Measurements from ENCODE around the gene NEGR1. TPM values are rescaled to one million over a fixed set of nuclear protein-coding genes. Genes with fewer than 3 reads are reported as not detected.
"Not testable (repeated sequence)": the region's sequence is repeated elsewhere in the genome, so short reads cannot be mapped to it uniquely, and the experiment has no call there.

Gene NEGR1
- total RNA-seq, 1 experiment from 2014 or later = 2.9 TPM

DNA sequence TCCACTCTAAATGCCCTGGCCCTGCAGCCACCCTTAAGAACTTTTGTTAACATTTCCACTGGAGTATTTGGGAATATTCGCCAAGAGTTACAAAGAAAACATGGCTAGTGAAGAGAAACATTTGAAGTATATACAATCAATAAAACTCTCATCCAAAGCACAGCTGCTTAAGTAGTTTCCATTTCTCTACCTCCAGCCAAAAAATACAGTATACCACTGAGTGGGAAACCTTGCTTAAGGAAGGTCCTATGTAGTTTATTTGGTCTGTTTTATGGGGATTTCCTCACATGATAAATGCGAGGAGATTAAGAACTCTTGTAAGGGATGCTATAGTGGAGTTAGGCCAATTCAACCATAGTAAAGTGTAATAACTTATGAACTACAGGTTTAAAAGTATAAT lies 382.5 kb downstream of the NEGR1 start:
- TF ChIP-seq ZNF416 (CRISPR knock-in tag; IDR thresholded peaks at IDR 0.05) = no peak
- no peak for TF ChIP-seq MYBL2 (CRISPR knock-in tag; IDR thresholded peaks at IDR 0.05)
- no peak for TF ChIP-seq ESRRA (CRISPR knock-in tag; IDR thresholded peaks at IDR 0.05; ENCODE audit: borderline replicate concordance)
- TF ChIP-seq EMX1 (CRISPR knock-in tag; IDR thresholded peaks at IDR 0.05) = no peak
- TF ChIP-seq, protein P1, sequence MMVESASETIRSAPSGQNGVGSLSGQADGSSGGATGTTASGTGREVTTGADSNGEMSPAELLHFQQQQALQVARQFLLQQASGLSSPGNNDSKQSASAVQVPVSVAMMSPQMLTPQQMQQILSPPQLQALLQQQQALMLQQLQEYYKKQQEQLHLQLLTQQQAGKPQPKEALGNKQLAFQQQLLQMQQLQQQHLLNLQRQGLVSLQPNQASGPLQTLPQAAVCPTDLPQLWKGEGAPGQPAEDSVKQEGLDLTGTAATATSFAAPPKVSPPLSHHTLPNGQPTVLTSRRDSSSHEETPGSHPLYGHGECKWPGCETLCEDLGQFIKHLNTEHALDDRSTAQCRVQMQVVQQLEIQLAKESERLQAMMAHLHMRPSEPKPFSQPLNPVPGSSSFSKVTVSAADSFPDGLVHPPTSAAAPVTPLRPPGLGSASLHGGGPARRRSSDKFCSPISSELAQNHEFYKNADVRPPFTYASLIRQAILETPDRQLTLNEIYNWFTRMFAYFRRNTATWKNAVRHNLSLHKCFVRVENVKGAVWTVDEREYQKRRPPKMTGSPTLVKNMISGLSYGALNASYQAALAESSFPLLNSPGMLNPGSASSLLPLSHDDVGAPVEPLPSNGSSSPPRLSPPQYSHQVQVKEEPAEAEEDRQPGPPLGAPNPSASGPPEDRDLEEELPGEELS (CRISPR knock-in tag; IDR thresholded peaks at IDR 0.05) = no peak
- TF ChIP-seq, protein P2, sequence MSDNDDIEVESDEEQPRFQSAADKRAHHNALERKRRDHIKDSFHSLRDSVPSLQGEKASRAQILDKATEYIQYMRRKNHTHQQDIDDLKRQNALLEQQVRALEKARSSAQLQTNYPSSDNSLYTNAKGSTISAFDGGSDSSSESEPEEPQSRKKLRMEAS (CRISPR knock-in tag; IDR thresholded peaks at IDR 0.05) = no peak
- TF ChIP-seq SMAD3 (CRISPR knock-in tag; IDR thresholded peaks at IDR 0.05; ENCODE audit: borderline replicate concordance) = no peak
- TF ChIP-seq, protein P3, sequence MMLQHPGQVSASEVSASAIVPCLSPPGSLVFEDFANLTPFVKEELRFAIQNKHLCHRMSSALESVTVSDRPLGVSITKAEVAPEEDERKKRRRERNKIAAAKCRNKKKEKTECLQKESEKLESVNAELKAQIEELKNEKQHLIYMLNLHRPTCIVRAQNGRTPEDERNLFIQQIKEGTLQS (CRISPR knock-in tag; conservative IDR thresholded peaks at IDR 0.05) = no peak
- no peak for TF ChIP-seq PRRX2 (CRISPR knock-in tag; IDR thresholded peaks at IDR 0.05)
- TF ChIP-seq SMAD4 (CRISPR knock-in tag; IDR thresholded peaks at IDR 0.05) = no peak
- no peak for TF ChIP-seq NFATC4 (CRISPR knock-in tag; IDR thresholded peaks at IDR 0.05)
- no peak for TF ChIP-seq ZNF396 (CRISPR knock-in tag; IDR thresholded peaks at IDR 0.05; ENCODE audit: borderline replicate concordance)
- Mint-ChIP-seq H3K4me1 (no peaks in the 10 kb centered on the region), H3K9me3 (no peaks in the 10 kb centered on the region), H3K36me3 (no peaks in the 10 kb centered on the region), H3K27ac (no peak overlapping the region), H3K27me3 (ENCODE audit: low read depth) (no peaks in the 10 kb centered on the region), H3K4me3 (no peak overlapping the region)
- CTCF ChIA-PET = no interaction called here
- no peak for ATAC-seq
- no peak for DNase-seq (ENCODE audit: low spot score)
- POLR2A ChIA-PET = no interaction called here

- H3K27me3 Mint-ChIP-seq (ENCODE audit: low read depth); POLR2A ChIA-PET; DNase-seq (ENCODE audit: low spot score); CTCF ChIA-PET; ATAC-seq; H3K36me3 Mint-ChIP-seq; H3K9me3 Mint-ChIP-seq: not testable (repeated sequence)
- peak overlapping the region; percentile 25 for H3K4me3 Mint-ChIP-seq
- H3K4me1 Mint-ChIP-seq = peaks cover 23% of the 10 kb centered on the region
- H3K27ac Mint-ChIP-seq = peak overlapping the region; percentile 41; the same call in 1 of the 2 replicates
These were observed 394.2 kb downstream of the NEGR1 start for GRCh38 chr1:71888166-71888565.

DNA sequence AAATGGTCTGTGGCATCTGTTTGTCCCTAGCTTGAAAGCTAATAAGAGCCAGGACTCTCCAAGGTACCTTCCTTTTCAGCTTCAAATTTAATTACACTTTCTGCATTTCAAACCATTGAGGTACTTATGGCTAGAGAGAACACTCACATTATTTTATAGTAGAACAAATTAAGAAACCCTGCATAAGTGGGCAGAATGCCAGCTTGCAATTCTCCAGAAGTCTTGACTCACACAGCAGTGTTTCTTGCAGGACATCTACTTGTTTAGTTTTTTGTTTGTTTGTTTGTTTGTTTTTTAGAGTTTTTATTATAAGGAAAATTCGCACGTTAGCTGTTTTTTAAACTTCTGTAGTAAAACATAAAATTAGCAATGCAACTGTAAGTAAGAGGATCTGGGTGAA lies 397.2 kb downstream of the NEGR1 start:
- no peak for DNase-seq (ENCODE audit: low spot score)
- no peak for ATAC-seq
- Mint-ChIP-seq H3K4me1 (peaks cover 39% of the 10 kb centered on the region), H3K9me3 (no peaks in the 10 kb centered on the region), H3K36me3 (no peaks in the 10 kb centered on the region), H3K27me3 (ENCODE audit: low read depth) (no peaks in the 10 kb centered on the region), H3K27ac (no peak overlapping the region), H3K4me3 (no peak overlapping the region)
- POLR2A ChIA-PET = interaction anchor here (0.6 kb wide), 1 partner anchor 21 kb away, joined by 3 read pairs; no protein-coding TSS in a partner anchor
- CTCF ChIA-PET = no interaction called here
- no peak for TF ChIP-seq TEAD4 (CRISPR knock-in tag; IDR thresholded peaks at IDR 0.05)
- no peak for TF ChIP-seq ZNF219 (CRISPR knock-in tag; IDR thresholded peaks at IDR 0.05; ENCODE audit: borderline replicate concordance)
- TF ChIP-seq ZNF138 (CRISPR knock-in tag; conservative IDR thresholded peaks at IDR 0.05) = no peak
- TF ChIP-seq, protein P4, sequence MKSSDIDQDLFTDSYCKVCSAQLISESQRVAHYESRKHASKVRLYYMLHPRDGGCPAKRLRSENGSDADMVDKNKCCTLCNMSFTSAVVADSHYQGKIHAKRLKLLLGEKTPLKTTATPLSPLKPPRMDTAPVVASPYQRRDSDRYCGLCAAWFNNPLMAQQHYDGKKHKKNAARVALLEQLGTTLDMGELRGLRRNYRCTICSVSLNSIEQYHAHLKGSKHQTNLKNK (CRISPR knock-in tag; IDR thresholded peaks at IDR 0.05) = no peak
- TF ChIP-seq TCF7 (CRISPR knock-in tag; IDR thresholded peaks at IDR 0.05; ENCODE audit: low read depth) = no peak
- TF ChIP-seq, protein P5, sequence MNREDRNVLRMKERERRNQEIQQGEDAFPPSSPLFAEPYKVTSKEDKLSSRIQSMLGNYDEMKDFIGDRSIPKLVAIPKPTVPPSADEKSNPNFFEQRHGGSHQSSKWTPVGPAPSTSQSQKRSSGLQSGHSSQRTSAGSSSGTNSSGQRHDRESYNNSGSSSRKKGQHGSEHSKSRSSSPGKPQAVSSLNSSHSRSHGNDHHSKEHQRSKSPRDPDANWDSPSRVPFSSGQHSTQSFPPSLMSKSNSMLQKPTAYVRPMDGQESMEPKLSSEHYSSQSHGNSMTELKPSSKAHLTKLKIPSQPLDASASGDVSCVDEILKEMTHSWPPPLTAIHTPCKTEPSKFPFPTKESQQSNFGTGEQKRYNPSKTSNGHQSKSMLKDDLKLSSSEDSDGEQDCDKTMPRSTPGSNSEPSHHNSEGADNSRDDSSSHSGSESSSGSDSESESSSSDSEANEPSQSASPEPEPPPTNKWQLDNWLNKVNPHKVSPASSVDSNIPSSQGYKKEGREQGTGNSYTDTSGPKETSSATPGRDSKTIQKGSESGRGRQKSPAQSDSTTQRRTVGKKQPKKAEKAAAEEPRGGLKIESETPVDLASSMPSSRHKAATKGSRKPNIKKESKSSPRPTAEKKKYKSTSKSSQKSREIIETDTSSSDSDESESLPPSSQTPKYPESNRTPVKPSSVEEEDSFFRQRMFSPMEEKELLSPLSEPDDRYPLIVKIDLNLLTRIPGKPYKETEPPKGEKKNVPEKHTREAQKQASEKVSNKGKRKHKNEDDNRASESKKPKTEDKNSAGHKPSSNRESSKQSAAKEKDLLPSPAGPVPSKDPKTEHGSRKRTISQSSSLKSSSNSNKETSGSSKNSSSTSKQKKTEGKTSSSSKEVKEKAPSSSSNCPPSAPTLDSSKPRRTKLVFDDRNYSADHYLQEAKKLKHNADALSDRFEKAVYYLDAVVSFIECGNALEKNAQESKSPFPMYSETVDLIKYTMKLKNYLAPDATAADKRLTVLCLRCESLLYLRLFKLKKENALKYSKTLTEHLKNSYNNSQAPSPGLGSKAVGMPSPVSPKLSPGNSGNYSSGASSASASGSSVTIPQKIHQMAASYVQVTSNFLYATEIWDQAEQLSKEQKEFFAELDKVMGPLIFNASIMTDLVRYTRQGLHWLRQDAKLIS (CRISPR knock-in tag; IDR thresholded peaks at IDR 0.05; ENCODE audit: borderline replicate concordance) = no peak
- no peak for TF ChIP-seq SMAD3 (CRISPR knock-in tag; IDR thresholded peaks at IDR 0.05; ENCODE audit: borderline replicate concordance)
- no peak for TF ChIP-seq CREB1 (CRISPR knock-in tag; IDR thresholded peaks at IDR 0.05)
- TF ChIP-seq ZNF317 (CRISPR knock-in tag; IDR thresholded peaks at IDR 0.05; ENCODE audit: borderline replicate concordance, low read depth) = no peak
- no peak for TF ChIP-seq TP53 (CRISPR knock-in tag; IDR thresholded peaks at IDR 0.05)
- TF ChIP-seq PRDM15 (CRISPR knock-in tag; IDR thresholded peaks at IDR 0.05) = no peak
- no peak for TF ChIP-seq GRHL2 (CRISPR knock-in tag; IDR thresholded peaks at IDR 0.05; ENCODE audit: insufficient replicate concordance, severe bottlenecking)
- TF ChIP-seq ZNF121 (CRISPR knock-in tag; IDR thresholded peaks at IDR 0.05) = no peak
